ENCODE results near the gene CSK. TPM values are rescaled to one million over a fixed set of nuclear protein-coding genes. Genes with fewer than 3 reads are reported as not detected.
A peak's percentile ranks its signal among the peaks of the same experiment; 100 is the strongest.

The CSK gene
- total and polyA plus RNA-seq, 8 donors = 15.2 to 61.0 (median 24.0) TPM

DNA sequence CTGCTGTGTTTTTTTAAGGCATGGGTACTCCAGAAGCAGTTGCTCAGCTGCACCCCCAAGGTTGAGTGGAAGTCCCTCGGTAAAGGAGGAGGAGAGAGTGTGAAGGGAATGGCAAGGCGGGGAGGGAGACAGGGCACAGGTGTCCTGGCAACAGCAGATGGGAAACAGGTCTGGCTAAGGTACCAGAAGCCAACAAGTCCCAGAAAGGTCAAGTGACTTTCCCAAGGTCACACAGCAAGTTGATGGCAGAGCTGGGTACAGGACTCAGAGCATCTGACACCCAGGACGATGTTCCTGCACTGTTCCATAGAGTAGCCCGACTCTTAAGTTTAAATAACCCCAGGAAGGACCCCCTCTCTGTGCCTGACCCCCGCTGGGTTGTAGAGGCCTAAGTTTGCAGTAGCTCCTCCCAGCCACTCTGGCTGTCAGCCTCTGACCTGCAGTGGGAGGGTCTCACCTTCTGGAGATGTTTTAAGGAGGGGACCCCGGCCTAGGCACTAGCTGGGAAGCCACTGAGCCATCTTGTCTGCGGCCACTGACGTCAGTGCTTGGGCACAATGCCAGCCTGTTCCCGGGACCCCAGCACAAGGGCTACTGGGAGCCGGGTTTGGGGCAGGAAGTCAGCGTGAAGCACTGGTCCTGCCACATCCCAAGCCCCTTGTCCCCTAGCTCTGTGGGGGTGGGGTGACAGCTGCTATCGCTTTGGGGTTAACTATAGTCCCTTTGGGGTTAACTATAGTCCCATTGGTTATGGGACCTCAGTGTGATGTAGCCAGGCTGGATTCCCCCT, 10.5 kb downstream of the CSK start:
- TF ChIP-seq POLR2A (IDR thresholded peaks at IDR 0.05) (no peak), POLR2AphosphoS5 (IDR thresholded peaks at IDR 0.05) (no peak), EP300 (IDR thresholded peaks at IDR 0.05) (no peak)
- TF ChIP-seq, protein P1, sequence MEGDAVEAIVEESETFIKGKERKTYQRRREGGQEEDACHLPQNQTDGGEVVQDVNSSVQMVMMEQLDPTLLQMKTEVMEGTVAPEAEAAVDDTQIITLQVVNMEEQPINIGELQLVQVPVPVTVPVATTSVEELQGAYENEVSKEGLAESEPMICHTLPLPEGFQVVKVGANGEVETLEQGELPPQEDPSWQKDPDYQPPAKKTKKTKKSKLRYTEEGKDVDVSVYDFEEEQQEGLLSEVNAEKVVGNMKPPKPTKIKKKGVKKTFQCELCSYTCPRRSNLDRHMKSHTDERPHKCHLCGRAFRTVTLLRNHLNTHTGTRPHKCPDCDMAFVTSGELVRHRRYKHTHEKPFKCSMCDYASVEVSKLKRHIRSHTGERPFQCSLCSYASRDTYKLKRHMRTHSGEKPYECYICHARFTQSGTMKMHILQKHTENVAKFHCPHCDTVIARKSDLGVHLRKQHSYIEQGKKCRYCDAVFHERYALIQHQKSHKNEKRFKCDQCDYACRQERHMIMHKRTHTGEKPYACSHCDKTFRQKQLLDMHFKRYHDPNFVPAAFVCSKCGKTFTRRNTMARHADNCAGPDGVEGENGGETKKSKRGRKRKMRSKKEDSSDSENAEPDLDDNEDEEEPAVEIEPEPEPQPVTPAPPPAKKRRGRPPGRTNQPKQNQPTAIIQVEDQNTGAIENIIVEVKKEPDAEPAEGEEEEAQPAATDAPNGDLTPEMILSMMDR (IDR thresholded peaks at IDR 0.05) = no peak
- Histone ChIP-seq H3K27me3 (no peaks in the 10 kb centered on the region), H3K36me3 (peaks cover 0 to 12% (median 3%) of the 10 kb centered on the region in 4 donors), H3K4me3 (no peak overlapping the region), H3K27ac (peak overlapping the region in 3 of 5 donors; percentile 6 to 36 (median 19)), H3K9me3 (no peaks in the 10 kb centered on the region), H3K4me1 (peaks cover 59 to 95% (median 73%) of the 10 kb centered on the region in 4 donors)
- intact Hi-C loops (cut with DNase I; ENCODE audit: low total_unique reads) = no loop called here
- no peak for DNase-seq
- WGBS, 5 donors = 67 to 78% (median 72%) methylated on average over 10 to 12 of the region's 12 CpGs

DNA sequence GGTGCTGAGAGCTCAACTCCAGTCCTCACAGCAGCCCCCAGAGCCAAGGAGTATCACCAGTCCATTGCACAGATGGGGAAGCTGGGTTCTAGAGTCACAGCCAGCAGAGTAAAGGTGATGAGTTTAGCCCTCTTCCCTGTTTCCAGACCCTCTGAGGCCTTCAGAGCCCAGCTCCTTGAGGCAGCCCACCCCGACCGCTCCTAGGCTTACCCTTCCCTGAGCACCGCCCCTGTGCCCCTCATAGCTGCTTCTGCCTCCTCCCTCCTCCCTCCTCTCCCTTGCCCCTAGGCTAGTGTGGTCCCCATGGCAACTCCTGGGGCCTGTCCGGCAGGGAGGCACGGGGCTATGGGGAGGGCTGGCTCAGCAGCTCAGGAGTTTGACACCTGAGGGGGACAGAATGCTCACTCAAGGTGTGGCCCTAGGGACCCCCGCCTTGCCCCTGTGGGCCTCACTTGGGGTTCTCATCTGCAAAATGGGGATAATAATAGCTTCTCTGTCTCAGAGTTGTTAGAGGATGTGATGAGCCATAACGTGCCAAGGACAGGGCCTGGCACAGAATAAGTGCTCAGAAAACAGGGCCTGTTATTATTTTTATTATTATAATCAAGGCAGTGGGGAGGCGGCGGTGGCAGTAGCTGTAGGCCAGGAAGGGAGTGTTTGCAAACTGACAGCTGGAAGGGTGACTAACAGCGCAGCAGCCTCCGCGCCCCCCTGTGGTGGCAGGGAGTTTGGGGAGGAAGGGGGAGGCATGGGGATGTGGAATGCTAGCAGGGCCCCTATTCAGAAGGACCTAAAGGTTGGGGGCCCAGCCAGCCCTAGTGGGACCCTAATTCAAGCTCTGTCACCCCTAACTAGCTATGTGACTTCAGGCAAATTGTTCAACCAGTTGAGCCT, 11.5 kb downstream of the CSK start:
- Histone ChIP-seq H3K36me3 (peaks cover 0 to 19% (median 6%) of the 10 kb centered on the region in 4 donors), H3K27me3 (no peaks in the 10 kb centered on the region), H3K27ac (peak overlapping the region in 2 of 5 donors; percentile 19 to 36), H3K4me1 (peaks cover 59 to 95% (median 72%) of the 10 kb centered on the region in 4 donors), H3K4me3 (no peak overlapping the region), H3K9me3 (no peaks in the 10 kb centered on the region)
- 69 to 77% (median 72%) methylated on average over 11 to 12 of the region's 12 CpGs for WGBS, 5 donors
- no peak for DNase-seq
- intact Hi-C loops (cut with DNase I; ENCODE audit: low total_unique reads) = no loop called here
- TF ChIP-seq POLR2A (IDR thresholded peaks at IDR 0.05) = no peak
- TF ChIP-seq, protein P1 (IDR thresholded peaks at IDR 0.05) = peak in 1 of 7 experiments; percentile 26

DNA sequence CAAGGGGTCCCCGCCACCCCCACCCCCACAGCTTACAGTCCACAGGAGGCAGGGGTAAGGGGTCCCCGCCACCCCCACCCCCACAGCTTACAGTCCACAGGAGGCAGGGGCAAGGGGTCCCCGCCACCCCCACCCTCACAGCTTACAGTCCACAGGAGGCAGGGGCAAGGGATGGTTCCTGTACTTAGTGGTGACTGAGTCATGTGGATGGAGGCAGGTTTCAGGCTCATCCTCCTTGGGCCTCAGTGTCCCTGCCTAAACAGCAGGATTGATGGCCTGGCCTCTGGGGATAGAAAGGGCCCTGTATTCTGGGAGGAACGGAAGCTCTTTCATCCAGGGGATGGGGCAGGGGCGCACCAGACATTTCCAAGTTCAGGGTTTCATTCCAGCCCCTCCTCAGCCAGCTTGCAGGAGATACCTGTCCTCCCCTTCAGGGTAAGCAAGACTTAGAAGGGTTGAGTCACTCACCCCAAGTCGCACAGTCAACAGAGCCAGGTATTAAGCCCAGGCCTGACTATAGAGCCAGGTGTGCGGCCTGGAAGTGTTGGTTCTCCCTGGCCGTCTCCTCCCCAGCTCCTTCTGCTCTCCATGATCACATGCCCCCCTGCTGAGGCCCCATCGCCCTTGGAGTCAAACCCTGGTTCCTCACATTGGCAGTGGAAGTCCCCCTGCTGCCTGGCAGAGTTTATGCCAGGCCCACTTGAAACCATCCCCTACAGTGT, 12.5 kb downstream of the CSK start:
- Histone ChIP-seq H3K27me3 (no peaks in the 10 kb centered on the region), H3K4me1 (peaks cover 50 to 95% (median 72%) of the 10 kb centered on the region in 4 donors), H3K36me3 (peaks cover under 1 to 30% (median 16%) of the 10 kb centered on the region in 4 donors), H3K9me3 (no peaks in the 10 kb centered on the region), H3K27ac (peak overlapping the region in 1 of 5 donors; percentile 9), H3K4me3 (no peak overlapping the region)
- 82 to 94% (median 84%) methylated on average over 5 to 7 of the region's 9 CpGs for WGBS, 5 donors
- no peak for TF ChIP-seq POLR2AphosphoS5 (IDR thresholded peaks at IDR 0.05)
- TF ChIP-seq POLR2A (IDR thresholded peaks at IDR 0.05) = no peak
- TF ChIP-seq, protein P1 (IDR thresholded peaks at IDR 0.05) = no peak
- no peak for TF ChIP-seq EP300 (IDR thresholded peaks at IDR 0.05)
- no peak for DNase-seq
- intact Hi-C loops (cut with DNase I; ENCODE audit: low total_unique reads) = no loop called here

DNA sequence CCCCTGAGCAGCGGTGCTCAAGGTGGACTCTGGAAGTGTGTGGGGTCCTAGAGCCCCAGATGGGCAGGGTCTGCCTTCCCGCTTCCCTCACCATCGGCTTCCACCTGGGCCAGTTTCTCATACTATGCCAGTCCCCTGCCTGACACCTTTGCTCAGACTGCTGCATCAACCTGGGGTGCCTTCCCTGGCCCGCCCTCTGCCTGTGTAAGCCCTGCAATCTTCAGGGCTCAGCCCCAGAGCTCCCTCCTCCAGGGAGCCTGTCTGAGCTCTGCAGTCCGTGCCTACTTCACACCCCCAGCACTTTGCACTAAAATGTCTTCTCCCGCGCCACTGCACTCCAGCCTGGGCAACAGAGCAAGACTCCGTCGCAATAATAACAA, 13.1 kb downstream of the CSK start:
- TF ChIP-seq, protein P1 (IDR thresholded peaks at IDR 0.05) = no peak
- TF ChIP-seq EP300 (IDR thresholded peaks at IDR 0.05) (no peak), POLR2A (IDR thresholded peaks at IDR 0.05) (no peak), POLR2AphosphoS5 (IDR thresholded peaks at IDR 0.05) (no peak)
- Histone ChIP-seq H3K27ac (no peak overlapping the region), H3K4me1 (peaks cover 50 to 95% (median 72%) of the 10 kb centered on the region in 4 donors), H3K4me3 (no peak overlapping the region), H3K36me3 (peaks cover 5 to 35% (median 22%) of the 10 kb centered on the region in 4 donors), H3K9me3 (no peaks in the 10 kb centered on the region), H3K27me3 (no peaks in the 10 kb centered on the region)
- no peak for DNase-seq
- 90 to 96% (median 93%) methylated on average over 9 of the region's 9 CpGs for WGBS, 5 donors
- intact Hi-C loops (cut with DNase I; ENCODE audit: low total_unique reads) = no loop called here
